ENCODE results near the gene C22orf39. TPM values are rescaled to one million over a fixed set of nuclear protein-coding genes. Genes with fewer than 3 reads are reported as not detected.

C22orf39 gene
- polyA plus RNA-seq, 2 of the 4 experiments (the other 2 are of a cell fraction): 19.4 to 19.5 TPM

DNA sequence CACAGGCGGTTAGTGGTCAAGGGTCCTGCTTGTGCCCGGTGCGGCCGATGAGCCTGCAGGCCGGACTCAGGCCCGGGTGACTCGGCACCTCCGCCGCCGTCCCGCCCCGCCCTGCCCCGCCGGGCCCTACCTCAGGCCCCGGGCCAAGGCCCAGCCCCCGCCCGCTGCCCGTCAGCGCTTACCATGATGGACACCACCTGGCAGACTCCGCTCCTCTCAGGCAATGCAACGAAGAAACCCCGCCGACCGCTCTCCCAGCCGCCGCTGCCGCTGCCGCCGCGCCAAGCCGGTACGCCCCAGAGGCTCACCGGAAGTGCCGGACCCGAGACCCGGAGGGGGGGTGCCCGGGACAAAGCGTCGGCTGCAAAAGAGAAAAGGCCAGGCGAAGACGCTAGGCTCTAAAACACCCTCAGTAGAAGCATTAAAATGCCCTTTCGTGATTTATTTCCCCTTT, 31.4 kb upstream of the C22orf39 start, which contains the start of gene UFD1:
Gene UFD1, minus strand, starts transcription at position 293 of the 454 bp plus-strand sequence. Its CDS starts 108 bp downstream, at position 185.
- WGBS (ENCODE audit: missing lambda C conversion rate): 1% methylated on average over 10 of the region's 42 CpGs
- H3K4me1 ChIP-seq: peaks cover 13% of the 10 kb centered on the region
- H3K27ac ChIP-seq: peak within 1 kb of the TSS; percentile 98
- ATAC-seq (peak; percentile 85 to 86), DNase-seq (ENCODE audit: low read depth in 1 of 2, low spot score in 1 of 2) (peak; percentile 40 to 78), FAIRE-seq (no peak)
- peak within 1 kb of the TSS; percentile 96 for H3K4me3 ChIP-seq
- no peaks in the 10 kb centered on the region for H3K9me3 ChIP-seq
- ChIA-PET POLR2A (interaction anchor here (1.3 to 1.6 kb wide), 2 partner anchors 10 to 47 kb away, joined by 4 to 5 read pairs; partner anchors contain the start of genes HIRA and MRPL40), CTCF (interaction anchor here (1.0 to 1.6 kb wide), 3 partner anchors 13 to 335 kb away, joined by 3 to 4 read pairs (median 3); partner anchors contain the start of gene ESS2)
- H3K4me2 ChIP-seq: peak within 1 kb of the TSS; percentile 98
- TF ChIP-seq JUN (IDR thresholded peaks at IDR 0.05) (peak in 1 of 2 experiments; percentile 71; a peak in 3 of 5 replicates), GATA3 (IDR thresholded peaks at IDR 0.05; ENCODE audit: borderline replicate concordance) (peak; percentile 74), ZC3H11A (IDR thresholded peaks at IDR 0.05) (no peak), HOXA7 (CRISPR knock-in tag; IDR thresholded peaks at IDR 0.05) (no peak), BHLHE40 (IDR thresholded peaks at IDR 0.05; ENCODE audit: low read depth, low read length) (peak; percentile 60), JUNB (IDR thresholded peaks at IDR 0.05) (no peak), ZNF302 (CRISPR knock-in tag; IDR thresholded peaks at IDR 0.05) (no peak), POLR2A (IDR thresholded peaks at IDR 0.05; ENCODE audit: low read length) (peak; percentile 40; the same call in 1 of the 2 replicates), CHD2 (IDR thresholded peaks at IDR 0.05; ENCODE audit: low read length, partially characterized antibody) (no peak), MAFK (IDR thresholded peaks at IDR 0.05; ENCODE audit: partially characterized antibody) (no peak)
- TF ChIP-seq, protein P1, sequence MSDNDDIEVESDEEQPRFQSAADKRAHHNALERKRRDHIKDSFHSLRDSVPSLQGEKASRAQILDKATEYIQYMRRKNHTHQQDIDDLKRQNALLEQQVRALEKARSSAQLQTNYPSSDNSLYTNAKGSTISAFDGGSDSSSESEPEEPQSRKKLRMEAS (IDR thresholded peaks at IDR 0.05): peak; percentile 45; the same call in 1 of the 2 replicates
- TF ChIP-seq, protein P2, sequence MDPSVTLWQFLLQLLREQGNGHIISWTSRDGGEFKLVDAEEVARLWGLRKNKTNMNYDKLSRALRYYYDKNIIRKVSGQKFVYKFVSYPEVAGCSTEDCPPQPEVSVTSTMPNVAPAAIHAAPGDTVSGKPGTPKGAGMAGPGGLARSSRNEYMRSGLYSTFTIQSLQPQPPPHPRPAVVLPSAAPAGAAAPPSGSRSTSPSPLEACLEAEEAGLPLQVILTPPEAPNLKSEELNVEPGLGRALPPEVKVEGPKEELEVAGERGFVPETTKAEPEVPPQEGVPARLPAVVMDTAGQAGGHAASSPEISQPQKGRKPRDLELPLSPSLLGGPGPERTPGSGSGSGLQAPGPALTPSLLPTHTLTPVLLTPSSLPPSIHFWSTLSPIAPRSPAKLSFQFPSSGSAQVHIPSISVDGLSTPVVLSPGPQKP (IDR thresholded peaks at IDR 0.05; ENCODE audit: low read depth, low read length): no peak
- TF ChIP-seq, protein P3, sequence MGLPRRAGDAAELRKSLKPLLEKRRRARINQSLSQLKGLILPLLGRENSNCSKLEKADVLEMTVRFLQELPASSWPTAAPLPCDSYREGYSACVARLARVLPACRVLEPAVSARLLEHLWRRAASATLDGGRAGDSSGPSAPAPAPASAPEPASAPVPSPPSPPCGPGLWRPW (IDR thresholded peaks at IDR 0.05): no peak
- TF ChIP-seq, protein P4, sequence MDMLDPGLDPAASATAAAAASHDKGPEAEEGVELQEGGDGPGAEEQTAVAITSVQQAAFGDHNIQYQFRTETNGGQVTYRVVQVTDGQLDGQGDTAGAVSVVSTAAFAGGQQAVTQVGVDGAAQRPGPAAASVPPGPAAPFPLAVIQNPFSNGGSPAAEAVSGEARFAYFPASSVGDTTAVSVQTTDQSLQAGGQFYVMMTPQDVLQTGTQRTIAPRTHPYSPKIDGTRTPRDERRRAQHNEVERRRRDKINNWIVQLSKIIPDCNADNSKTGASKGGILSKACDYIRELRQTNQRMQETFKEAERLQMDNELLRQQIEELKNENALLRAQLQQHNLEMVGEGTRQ (IDR thresholded peaks at IDR 0.05): no peak

DNA sequence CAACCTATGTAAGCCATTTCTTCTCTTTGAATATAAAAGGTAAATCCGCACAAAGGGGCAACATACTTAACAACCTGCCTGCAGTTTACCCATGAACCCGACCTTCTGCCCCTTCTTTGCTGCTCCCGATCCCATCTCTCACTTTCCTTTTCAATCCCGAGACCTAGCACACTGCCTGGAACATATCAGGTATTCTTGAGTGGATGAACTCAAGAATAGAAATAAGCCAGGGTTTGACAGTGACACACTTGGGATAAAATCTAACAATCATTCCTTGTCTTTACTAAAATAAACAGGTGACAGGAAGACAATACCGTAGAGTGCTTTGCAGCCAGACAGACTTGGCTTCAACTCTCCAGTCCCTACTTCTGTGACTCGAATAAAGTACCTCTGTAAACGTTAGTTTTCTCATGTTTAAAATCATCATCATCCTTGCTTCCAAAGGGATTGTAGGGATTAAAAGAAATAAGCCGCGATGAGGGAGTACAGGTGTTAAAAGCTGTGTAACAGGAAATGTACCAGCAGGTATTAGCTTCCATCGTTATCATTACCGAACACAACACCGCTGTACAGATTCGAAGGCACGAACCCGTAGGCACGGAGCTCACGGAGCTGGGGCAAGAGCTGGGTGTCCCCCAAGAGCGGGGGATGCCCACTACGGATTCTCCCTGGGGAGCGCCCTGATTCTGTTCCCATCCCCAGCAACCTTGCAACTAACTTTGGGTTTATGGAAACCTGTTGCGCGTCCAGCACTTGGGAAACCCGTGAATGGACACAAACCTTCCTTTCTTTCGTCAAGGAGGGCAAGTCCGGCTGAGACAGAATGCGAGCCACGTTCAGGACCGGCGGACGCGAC, 30.8 kb upstream of the C22orf39 start:
- TF ChIP-seq TP53 (CRISPR knock-in tag; IDR thresholded peaks at IDR 0.05) (no peak), CHD4 (IDR thresholded peaks at IDR 0.05; ENCODE audit: borderline replicate concordance) (no peak), HDAC2 (IDR thresholded peaks at IDR 0.05) (no peak), CHD2 (IDR thresholded peaks at IDR 0.05; ENCODE audit: low read length, partially characterized antibody) (no peak)
- TF ChIP-seq, protein P4 (IDR thresholded peaks at IDR 0.05): no peak
- Histone ChIP-seq H3K4me3 (peak overlapping the region; percentile 96), H3K4me2 (peak overlapping the region; percentile 98), H3K27ac (peak overlapping the region; percentile 98), H3K9me3 (no peaks in the 10 kb centered on the region), H3K4me1 (peaks cover 13% of the 10 kb centered on the region)
- FAIRE-seq (no peak), DNase-seq (ENCODE audit: low read depth in 1 of 2, low spot score in 1 of 2) (no peak), ATAC-seq (no peak)
- ChIA-PET CTCF (interaction anchor here (0.7 to 1.6 kb wide), 6 partner anchors 12 to 333 kb away, joined by 3 to 6 read pairs (median 4); partner anchors contain the start of gene ESS2), POLR2A (no interaction called here)
- 4% methylated on average over 22 of the region's 31 CpGs for WGBS (ENCODE audit: missing lambda C conversion rate)
